NCI-H2196 treated with DMSO at 0.1 percent for 48 hours (cell line): ENCODE measurements around the gene RNF138.
"Not testable (repeated sequence)": the region's sequence is repeated elsewhere in the genome, so short reads cannot be mapped to it uniquely, and the experiment has no call there.

Experiments used
- DNase-seq: peaks from one replicate; lab custom pipeline; 2025; ENCODE audit not compliant: unreplicated experiment; lab: John Stamatoyannopoulos, UW

RNF138 gene

GRCh38 chr18:32095192-32095899 is 3.7 kb downstream of the RNF138 start:
- DNase-seq: no peak

GRCh38 chr18:32095900-32096229 is 4.2 kb downstream of the RNF138 start:
- DNase-seq: no peak

- DNase-seq: no peak
Measured at GRCh38 chr18:32096946-32097345, 5.3 kb downstream of the RNF138 start.

GRCh38 chr18:32104516-32104915 is 12.8 kb downstream of the RNF138 start:
- DNase-seq: no peak

- no peak for DNase-seq
Measured at GRCh38 chr18:32110005-32110404, 18.3 kb downstream of the RNF138 start.

- DNase-seq: no peak
Measured at GRCh38 chr18:32111706-32112105, 20.0 kb downstream of the RNF138 start.

- DNase-seq: no peak
Measured at GRCh38 chr18:32112826-32113225, 21.2 kb downstream of the RNF138 start.

GRCh38 chr18:32114293-32114942 is 22.7 kb downstream of the RNF138 start:
- no peak for DNase-seq

GRCh38 chr18:32122039-32122438 is 30.4 kb downstream of the RNF138 start:
- no peak for DNase-seq

GRCh38 chr18:32126538-32126937 is 34.9 kb downstream of the RNF138 start:
- no peak for DNase-seq

- no peak for DNase-seq
Measured at GRCh38 chr18:32135625-32136024, 44.0 kb downstream of the RNF138 start.

GRCh38 chr18:32138332-32138982 is 46.8 kb downstream of the RNF138 start:
- no peak for DNase-seq

GRCh38 chr18:32139835-32140283 is 48.2 kb downstream of the RNF138 start:
- DNase-seq: no peak

GRCh38 chr18:32148185-32148870 is 56.7 kb downstream of the RNF138 start:
- DNase-seq: no peak

GRCh38 chr18:32152705-32153448 is 61.2 kb downstream of the RNF138 start:
- no peak for DNase-seq

GRCh38 chr18:32156855-32157254 is 65.2 kb downstream of the RNF138 start:
- DNase-seq: no peak

- no peak for DNase-seq
Measured at GRCh38 chr18:32157580-32157979, 65.9 kb downstream of the RNF138 start.

- peak; percentile 86 for DNase-seq
Measured at GRCh38 chr18:32158108-32158624, 66.5 kb downstream of the RNF138 start.

GRCh38 chr18:32158631-32159030 is 67.0 kb downstream of the RNF138 start:
- not testable (repeated sequence) for DNase-seq

GRCh38 chr18:32160547-32160946 is 68.9 kb downstream of the RNF138 start:
- DNase-seq: no peak
